HG03342 (cell line): ENCODE results near the gene ATXN7L1.

Experiments used
- ATAC-seq: cut with Tn5 transposase; IDR thresholded peaks from one replicate; pipeline ENCODE4 v1.9.1; 2021; ENCODE audit warnings: mild to moderate bottlenecking, moderate library complexity; ENCODE audit not compliant: unreplicated experiment

The ATXN7L1 gene

DNA sequence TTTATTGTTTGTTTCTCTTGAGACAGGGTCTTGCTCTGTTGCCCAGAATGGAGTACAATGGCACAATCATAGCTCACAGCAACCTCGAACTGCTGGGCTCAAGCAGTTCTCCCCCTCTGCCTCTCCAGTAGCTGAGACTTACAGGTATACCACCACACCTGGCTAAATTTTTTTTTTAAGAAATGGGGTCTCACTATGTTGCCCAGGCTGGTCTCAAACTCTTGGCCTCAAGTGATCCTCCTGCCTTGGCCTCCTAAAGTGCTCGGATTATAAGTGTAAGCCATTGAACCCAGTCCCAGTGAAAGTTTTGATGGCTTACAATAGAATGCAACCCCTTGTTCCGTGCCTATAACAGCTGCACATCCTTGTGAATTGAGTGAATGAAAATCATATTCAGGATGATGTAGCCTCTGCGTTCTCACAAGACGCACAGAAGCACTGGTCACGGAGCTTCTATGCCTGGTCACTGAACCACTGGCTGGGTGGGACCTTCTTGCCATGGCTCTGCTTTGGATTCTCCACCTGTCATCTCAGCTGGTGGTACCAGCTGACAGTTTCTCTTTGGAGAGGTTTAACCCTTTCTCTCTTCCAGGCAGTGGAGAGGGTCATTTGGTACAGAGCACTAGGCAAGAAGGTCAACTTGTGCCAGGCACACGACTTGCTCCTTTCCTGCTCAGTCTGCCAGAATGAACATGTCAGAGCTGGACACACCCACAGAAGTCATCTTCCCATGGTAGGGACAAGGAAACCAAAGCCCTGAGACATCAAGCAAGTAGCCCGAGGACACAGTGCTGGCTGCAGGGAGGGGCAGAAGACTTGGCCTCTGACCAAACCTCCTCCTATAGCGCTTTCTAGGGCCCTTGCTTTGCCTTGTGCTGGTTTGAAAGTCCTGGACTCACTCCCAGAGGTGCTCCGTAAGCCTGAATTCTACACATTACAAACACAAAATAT is 89.6 kb downstream of the ATXN7L1 start:
- ATAC-seq, result no peak

DNA sequence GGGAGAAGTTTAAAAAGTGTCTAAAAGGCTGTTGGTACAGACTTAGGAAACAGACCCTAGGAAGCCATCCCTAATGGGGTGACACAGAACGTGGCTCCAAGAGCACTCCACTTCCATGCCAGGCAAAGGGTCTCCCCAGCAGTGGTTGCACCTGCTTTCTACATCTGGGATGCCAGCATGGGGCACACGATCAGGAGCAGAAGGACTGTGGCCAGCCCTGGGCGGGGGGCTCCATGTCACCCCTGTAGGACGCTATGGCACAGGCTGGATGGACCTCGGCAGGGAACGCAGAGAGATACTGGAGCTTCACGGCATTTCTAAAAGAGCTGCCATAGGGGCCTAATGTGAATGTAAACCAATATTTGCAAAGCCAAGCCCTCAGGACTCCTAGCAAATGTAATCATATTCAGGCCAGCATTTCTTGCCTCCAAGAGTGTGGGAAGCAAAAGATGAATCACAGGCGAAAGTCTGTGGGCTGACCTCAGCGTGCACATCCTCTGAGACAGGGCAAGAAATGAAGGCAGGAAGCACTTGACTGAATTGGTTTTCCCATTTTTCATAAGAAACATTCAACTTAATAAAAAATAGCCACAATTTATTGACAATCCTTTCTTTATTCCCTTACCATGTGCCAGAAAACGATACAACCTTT is 93.9 kb downstream of the ATXN7L1 start:
- no peak for ATAC-seq

DNA sequence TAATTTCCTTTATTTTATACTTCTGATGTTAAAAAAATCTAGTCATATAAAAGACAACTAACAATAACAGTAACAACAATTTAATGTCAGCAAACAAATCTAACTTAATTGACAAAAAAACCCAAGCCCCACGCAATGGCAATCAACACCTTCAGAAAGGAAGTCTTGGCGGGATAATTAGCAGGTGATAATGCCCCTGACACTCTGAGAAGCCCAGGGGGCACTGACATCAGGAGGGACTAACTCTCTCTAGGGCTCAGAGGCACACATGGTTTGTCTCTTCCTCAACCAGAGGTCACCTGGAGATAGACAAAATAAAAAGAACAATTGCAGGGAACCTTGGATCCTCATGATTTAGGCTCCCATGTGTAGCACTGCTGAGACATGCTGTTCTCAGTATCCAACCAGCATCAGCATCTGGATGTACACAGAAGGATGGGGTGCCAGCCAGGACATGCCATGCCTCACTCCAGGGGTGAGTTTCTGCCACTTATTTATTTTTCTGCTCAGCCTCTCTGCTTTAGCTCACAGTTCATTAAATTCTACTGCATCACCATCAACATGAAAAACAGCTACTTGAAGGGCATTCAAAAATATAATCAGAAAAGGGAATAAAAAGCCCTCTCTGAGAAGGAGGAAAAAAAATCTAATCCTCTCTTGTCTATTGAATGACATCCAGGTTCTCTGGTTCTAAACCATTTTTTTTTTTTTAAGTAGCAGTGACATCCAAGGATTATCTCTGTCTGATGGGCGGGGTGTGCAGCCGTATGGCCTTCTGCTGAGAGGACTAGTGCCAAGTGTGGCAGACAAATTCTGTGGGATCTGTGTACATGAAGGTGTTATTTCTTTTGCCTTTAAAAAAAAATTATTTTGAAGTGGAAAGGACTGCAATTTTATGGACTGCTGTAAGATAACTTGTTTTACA is 96.3 kb downstream of the ATXN7L1 start:
- no peak for ATAC-seq

DNA sequence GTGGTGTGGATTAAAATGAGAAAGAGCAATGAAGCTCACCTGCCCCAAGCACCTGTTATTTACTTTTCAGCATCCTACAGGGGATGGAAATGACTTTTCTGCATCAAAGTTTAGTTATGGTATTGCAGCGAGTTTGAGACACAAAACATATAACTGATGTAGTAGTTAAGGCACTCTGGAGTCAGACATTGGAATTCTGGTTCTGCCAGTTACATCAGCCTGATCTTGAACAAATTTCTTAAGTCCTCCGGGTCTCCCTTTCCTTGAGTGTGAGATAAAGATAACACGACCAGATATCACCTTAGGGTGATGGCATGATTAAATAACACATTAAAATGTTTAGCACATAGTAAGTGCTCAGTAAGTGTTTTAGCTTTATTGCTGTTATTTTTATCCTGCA is 97.4 kb downstream of the ATXN7L1 start:
- ATAC-seq, result no peak

DNA sequence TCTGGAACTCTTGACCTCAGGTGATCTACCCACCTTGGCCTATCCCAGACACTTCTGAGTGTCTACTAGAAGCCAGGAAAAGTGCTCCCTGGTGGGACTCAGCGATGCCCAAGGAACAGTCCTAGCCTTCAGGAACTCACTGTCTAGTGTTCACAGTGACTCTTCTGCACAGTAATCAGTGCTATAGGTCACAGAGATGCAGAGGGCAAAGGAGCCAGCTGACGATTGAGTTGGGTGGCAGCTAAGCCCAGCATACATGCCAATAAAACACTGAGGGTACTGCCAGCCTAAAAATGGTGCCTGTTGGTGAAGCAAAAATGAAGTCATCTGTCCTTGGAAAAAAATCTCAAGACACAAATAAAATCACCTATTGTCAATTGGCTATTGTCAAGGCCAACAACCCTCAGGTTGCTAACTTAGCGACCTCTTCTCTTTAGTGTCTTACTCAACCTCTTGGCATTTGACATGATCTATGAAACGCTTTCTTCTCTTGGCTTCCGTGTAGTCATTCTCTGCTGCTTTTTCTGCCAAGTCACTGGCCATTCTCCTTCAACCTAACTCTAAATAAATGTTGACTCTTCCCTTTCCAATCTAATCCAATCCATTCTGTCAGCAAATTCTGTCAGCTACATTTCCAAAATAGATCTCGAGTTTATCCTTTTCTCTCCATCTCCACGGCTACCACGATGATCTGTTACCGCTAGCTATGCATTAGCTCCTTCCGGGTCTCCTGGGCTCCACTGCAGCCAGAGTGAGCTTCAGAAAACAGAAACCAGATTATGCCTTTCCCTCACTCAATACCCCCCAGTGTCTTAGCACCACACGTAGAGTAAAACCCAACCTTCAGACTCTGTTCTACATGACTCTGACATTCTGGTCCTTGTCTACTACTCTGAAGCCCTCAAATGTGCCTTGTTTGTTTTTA is 99.2 kb downstream of the ATXN7L1 start:
- ATAC-seq, result no peak

DNA sequence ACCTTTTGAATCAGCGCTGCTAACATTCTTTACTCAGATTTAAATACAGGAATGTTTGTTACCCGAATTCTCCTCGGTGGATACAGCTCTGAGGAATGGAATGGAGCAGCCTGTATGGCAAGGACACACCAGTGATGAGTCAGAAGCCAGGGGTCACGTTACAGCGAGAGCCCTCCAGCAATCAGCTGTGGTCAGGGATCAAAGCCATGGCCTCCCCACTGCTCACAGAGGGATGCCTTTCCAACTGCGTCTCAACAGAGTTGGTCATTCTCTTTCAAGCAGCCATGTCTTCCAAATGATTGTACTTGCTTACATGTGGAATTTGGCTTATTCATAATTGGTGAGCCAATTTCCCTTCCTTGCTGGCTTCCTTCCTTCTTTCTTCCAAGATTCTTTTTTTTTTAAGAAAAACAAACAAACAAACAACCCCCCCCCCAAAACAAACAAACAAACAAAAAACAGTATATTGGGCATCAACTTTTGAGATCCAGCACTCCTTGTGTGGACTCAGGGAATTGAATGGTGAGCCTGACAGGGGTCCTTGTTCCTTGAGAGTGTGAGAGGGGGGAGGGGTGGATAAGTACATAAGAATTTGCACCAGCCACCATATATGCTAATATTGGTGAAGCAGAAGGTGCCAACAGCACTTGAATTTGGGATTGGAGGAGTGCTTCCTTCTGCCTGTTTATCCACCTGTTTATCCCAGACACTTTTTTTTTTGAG is 100.2 kb downstream of the ATXN7L1 start:
- no peak for ATAC-seq

DNA sequence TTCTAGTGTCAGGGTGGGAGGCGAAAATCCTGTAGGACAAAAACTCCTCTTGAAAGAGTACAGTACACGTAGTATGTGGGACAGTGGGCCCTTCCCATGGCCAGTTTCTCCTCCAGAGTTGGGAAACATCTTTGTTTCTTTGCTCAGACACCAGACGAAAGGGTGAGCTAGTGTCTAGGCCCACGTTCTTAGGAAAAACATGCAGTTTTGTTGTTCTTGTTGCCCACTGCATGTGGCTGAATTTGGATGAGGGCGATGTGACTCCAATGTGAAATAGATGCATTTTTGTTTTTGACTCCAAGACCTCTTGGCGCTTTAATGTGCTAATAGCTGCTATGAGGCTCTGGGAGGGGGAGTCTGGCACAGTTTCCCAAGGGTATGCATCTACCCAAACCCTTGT is 100.8 kb downstream of the ATXN7L1 start:
- ATAC-seq, result no peak

DNA sequence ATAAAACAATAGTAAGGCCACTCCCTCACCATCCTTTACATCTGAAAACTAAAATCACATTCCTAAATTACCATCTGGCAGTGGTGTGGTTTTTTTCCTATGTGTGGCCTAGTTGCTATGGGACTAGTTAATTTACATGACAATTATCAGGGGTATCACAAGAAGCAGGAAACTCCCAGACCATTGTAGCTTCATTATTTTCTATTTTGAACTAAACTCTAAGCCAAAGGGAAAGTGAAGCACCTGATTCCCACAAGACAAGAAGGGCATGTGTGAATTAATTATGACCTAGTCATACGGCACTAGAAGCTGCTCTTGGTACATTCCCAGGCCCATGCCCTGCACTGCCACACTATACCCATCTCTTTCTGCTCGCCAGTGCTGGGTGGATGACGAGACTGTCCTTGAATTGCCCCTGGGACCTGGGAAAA is 103.4 kb downstream of the ATXN7L1 start:
- ATAC-seq, result no peak

DNA sequence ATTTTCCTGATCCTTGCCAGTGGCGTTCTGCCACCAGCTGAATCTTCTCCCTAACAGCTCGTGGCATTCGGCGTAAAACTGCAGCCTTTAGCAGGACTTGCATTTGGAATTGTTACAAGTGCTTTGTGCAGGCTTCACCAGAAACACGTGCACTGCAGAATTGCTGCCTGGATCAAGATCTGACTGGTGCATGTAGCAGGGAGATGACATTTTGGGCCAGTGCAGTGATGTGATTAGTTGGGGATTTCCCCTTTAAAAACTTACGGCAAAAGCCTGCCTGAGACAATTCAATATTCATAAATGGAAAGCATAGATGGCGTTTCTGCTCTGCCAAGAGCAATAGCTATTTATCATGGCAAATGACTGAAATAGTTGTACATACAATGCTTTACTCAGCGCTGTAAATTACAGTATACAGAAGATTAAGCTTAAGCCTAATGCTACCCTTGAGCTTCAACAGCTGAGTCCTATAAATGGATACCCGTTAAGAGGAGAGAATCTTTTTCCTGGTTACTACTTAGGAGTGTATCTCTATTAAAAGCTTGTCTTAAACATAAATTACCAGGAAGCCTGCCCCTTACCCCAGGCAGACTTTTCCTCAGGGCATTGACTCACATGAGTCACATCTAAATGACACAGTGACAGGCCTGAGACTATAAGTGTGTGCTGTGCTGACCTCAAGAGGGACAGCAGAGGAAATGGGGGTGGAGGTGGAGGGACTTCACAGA is 106.3 kb downstream of the ATXN7L1 start:
- ATAC-seq, result no peak

DNA sequence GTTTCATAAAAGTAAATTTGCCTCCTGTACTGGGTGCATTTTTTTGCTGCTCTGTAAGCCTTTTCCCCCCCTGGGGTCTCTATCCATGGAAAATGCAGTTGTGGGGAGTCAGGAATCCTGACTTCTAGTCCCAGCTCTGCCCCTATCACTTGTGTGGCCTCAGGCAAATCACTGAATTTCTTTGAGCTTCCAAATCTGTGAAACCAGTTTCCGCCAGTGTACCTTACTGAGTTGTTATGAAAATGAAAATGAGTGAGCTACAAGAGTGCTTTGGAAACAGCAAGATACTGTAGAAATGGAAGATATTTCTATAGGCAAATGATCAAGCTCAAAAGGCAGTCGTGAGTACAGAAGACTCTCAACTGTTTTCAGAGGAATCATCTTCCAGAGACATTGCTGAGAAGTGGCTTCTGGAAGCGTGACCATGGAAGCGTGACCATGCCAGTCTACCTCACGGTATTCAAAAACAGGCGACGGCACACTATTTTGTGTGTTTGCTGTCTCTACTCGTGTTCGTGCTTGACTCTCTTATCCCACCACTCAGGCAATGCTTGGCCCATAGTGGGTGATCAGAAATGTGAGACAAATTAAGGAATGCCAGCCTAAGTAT is 107.4 kb downstream of the ATXN7L1 start:
- ATAC-seq, result no peak

DNA sequence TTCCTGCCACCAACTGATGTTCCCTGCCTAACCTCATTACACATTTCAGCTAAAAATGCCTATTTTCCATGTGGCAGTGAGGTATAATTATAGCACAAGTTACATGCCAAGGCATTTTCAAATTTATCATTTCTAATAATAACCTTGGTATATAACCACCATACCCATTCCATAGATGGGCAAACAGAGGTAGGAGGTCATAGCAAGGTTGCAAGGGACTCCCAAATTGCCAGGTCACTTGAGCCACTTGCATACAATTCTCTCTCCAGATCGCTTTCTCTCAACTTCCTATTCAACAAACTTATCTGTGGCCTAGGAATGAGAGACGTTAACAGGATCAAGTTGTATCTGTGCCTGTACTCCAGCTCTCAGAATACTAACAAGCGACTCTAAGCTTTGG is 108.3 kb downstream of the ATXN7L1 start:
- ATAC-seq, result no peak

DNA sequence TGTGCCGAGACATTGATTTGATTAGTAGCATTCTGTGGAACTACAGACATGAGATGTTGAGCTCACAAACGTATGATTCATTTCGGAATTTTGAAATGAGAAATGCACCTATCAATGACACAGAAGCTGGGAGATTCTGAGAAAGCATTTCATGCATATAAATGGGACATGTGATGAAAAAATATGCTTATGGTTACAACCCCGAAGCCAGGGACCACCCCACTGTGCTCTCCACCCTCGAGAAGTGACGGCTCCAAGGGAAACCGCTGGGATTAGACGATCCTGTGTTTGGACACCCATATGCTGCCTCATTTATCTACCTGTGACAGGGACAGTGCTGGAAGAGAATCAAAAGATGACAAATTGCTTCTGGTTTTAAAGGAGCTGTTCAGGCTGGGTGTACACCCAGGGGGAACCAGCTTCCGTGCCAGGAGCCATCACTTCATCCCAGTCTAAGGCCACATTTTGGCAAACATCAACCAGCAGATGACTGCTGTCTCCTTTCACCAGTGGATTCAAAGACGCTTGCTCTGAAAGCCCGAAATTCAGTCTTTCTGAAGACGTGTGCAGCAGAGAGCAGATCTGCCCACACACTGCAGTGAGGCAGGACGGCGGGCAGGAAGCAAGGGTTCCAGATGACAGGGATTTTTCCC is 109.9 kb downstream of the ATXN7L1 start:
- ATAC-seq, result no peak

DNA sequence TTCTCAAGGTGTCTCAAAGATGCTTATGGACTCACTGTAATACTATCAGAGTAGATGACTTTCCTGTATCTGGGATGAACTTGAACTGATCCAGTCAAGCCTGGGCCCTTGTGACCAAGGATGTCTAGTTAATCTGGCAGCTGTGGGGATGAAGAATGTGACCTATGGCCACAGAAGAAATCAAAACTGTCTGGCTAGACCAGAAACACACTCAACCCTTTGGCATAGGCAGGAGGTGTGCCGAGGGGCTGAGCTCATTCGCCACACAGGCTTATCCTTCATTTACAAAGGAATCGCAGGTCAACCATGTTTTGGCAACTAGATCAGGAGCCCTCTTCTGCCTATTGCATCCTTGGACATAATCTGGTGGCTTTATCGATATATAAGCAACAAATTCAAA is 110.6 kb downstream of the ATXN7L1 start:
- ATAC-seq, result no peak

DNA sequence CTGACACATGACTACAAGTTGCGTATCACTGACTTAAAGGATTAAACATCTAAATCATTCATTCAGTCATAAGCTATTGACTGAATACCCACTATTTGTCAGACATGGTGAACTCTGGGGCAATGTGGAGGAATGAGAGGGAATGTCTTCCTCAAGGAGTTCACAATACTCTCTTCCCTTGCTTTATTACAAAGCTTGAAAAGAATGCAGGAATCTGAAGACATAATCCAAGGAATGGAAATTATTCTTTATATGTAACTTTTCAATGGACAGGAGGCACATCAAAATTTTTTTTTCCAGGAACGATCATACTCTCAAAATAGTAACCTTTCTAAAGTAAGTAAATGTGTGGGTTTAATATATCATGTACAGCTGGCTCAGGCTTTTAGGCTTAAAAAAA is 111.9 kb downstream of the ATXN7L1 start:
- no peak for ATAC-seq

DNA sequence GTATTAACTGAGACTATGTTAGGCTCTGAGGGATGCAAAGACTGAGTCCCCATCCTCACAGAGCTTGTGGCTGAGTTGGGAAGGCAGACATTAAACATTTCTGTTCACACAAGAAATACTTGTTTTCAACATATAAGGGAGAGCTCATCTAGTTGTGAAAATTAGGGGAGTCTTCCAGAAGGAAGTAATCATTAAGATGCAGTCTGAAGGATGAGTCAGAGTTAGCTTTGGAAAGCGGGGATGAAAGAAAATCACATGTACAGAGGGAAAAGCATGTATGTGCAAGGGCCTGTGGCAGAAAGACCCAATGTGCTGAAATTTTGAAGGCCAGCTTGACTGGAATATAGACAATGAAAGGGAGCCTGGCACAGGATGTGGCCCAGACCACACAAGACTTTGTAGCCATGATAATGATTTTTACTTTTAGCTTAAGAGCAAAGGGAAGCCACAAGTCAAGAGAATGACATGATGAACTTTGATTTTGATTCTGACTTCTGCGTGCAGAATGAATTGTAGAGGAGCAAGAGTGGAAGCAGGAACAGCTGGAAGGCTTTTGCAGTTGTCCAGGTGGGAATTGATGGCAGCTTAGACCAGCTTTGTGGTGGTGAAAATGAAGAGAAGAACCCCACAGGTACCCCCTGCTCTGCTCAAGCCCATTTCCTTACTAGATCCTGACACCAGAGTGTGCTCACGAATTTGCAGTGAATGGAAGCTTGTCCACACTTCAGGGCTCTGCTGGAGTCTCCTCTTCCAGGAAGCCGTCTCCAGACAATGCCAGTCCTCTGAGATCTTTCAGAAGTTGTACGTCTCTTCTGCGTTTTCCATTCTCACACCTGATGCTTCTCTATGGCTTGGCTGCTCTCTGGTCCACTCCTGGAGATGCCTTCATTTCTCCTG is 115.6 kb downstream of the ATXN7L1 start:
- ATAC-seq, result no peak

DNA sequence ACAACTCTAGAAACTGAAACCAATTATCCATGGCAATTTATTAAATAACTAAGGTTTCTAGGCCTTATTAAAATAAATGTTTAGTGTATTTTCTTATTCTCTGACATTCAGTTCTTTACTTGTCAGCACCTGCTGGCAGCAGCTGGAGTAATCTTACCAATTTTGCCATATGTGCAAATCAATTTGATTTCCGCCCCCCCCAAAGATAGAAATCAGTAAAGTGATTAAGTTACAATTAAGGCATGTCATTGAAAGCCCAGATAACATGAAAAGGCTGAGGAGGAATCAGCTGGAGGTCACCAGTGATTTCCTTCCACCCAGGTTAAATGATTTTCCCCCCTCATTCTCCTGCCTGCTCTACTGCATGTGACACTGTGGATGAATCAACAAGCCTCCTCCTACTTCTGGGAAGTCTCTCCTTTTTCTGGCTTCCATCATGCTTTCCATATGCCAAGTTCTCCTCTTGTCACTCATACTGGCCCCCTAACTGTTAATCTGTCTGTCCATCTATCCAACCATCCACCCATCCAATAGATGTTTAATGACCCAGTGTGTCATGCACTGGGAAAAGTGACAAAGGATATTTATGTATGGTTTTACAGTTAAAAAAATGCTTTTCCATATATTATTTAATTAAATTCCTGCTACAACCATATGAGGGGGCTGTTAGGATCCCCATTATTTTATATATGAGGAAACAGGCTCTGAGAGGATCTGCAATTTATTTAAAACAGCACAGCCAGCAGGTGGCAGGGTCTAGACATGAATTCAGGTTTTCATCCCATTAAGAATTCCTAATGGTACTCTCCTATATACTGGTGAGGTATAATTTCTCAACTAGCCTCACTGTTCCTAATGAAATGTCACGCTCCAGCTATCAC is 116.5 kb downstream of the ATXN7L1 start:
- ATAC-seq, result no peak
